MV-4-11 (cell line): ENCODE results near the gene GSPT1.
"Not testable (repeated sequence)": the region's sequence is repeated elsewhere in the genome, so short reads cannot be mapped to it uniquely, and the experiment has no call there.

Source experiments
- DNase-seq: peaks from one replicate; lab custom pipeline; 2025; lab: John Stamatoyannopoulos, UW

The GSPT1 gene

GRCh38 chr16:11857161-11857560 lies 58.6 kb downstream of the GSPT1 start:
- DNase-seq, result no peak

GRCh38 chr16:11852092-11852809 lies 63.5 kb downstream of the GSPT1 start:
- DNase-seq, result no peak

GRCh38 chr16:11851294-11852091 lies 64.3 kb downstream of the GSPT1 start, which contains the start of gene RSL1D1:
Gene RSL1D1 (minus strand): TSS chr16:11851542. CDS start chr16:11851512, 30 bp downstream.
- DNase-seq, result peak; percentile 92

- DNase-seq, result no peak
Measured at GRCh38 chr16:11848842-11849241, 66.9 kb downstream of the GSPT1 start.

GRCh38 chr16:11844499-11844898 lies 71.3 kb downstream of the GSPT1 start:
- DNase-seq, result no peak

GRCh38 chr16:11843861-11844260 lies 71.9 kb downstream of the GSPT1 start:
- DNase-seq, result no peak

- no peak for DNase-seq
Measured at GRCh38 chr16:11843206-11843605, 72.5 kb downstream of the GSPT1 start.

- DNase-seq, result no peak
Measured at GRCh38 chr16:11841026-11841425, 74.7 kb downstream of the GSPT1 start.

GRCh38 chr16:11836650-11837244 lies 79.0 kb downstream of the GSPT1 start:
- no peak for DNase-seq

GRCh38 chr16:11835891-11836649 lies 79.7 kb downstream of the GSPT1 start:
- DNase-seq, result no peak

- no peak for DNase-seq
Measured at GRCh38 chr16:11835309-11835708, 80.4 kb downstream of the GSPT1 start.

- peak; percentile 86 for DNase-seq
Measured at GRCh38 chr16:11833951-11834695, 81.6 kb downstream of the GSPT1 start.

GRCh38 chr16:11828696-11829095 lies 87.1 kb downstream of the GSPT1 start:
- no peak for DNase-seq

- DNase-seq, result not testable (repeated sequence)
Measured at GRCh38 chr16:11825520-11826165, 90.1 kb downstream of the GSPT1 start.

GRCh38 chr16:11824362-11824761 lies 91.4 kb downstream of the GSPT1 start:
- DNase-seq, result peak; percentile 91

- DNase-seq, result peak; percentile 47
Measured at GRCh38 chr16:11823645-11824044, 92.1 kb downstream of the GSPT1 start.

GRCh38 chr16:11819798-11820197 lies 96.0 kb downstream of the GSPT1 start:
- DNase-seq, result peak; percentile 94

GRCh38 chr16:11818970-11819369 lies 96.8 kb downstream of the GSPT1 start:
- peak; percentile 37 for DNase-seq
